Stimulated activated naive CD8-positive, alpha-beta T cell treated with anti-CD3 and anti-CD28 coated beads, Interleukin-15, amount 100 ng/mL, for 72 hours (primary cell): ENCODE results near the gene CABLES1.
"Not testable (repeated sequence)": the region's sequence is repeated elsewhere in the genome, so short reads cannot be mapped to it uniquely, and the experiment has no call there.

Experiments
- ATAC-seq: fragments of 150-1000 bp; cut with Tn5 transposase; 2 replicates; pipeline ENCODE4 v1.10.0; 2021; ENCODE audit warnings: mild to moderate bottlenecking, moderate library complexity
- DNase-seq, 2 donors: peaks; one replicate each; pipeline ENCODE4 v3.0.0; 2021 to 2022
- H3K27ac Mint-ChIP-seq, 2 donors: one replicate each; pipeline ENCODE4 v1.8.0; 2022; ENCODE audit warnings: mild to moderate bottlenecking in 2 of 2, mixed read lengths in 2 of 2, moderate library complexity in 2 of 2
- H3K27me3 Mint-ChIP-seq: one replicate; pipeline ENCODE4 v1.8.0; 2022; ENCODE audit warnings: mixed read lengths
- H3K4me1 Mint-ChIP-seq: one replicate; pipeline ENCODE4 v1.8.0; 2022; ENCODE audit warnings: mild to moderate bottlenecking, mixed read lengths
- H3K4me3 Mint-ChIP-seq, 2 donors: one replicate each; pipeline ENCODE4 v1.8.0; 2022; ENCODE audit warnings: mild to moderate bottlenecking in 2 of 2, mixed read lengths in 2 of 2, moderate library complexity in 1 of 2
- H3K9me3 Mint-ChIP-seq, 2 donors: one replicate each; pipeline ENCODE4 v1.8.0; 2022; ENCODE audit warnings: mixed read lengths in 2 of 2

CABLES1 gene

GRCh38 chr18:23134780-23135549 lies at the start of gene CABLES1:
Gene CABLES1, plus strand, starts transcription at chr18:23135485. Its CDS starts 278 bp downstream, at chr18:23135763.
- DNase-seq = peak; percentile 41 to 50
- H3K27ac Mint-ChIP-seq = peak within 1 kb of the TSS; percentile 5 to 90
- peak; percentile 42 for ATAC-seq
- H3K4me1 Mint-ChIP-seq = peaks cover 40% of the 10 kb centered on the region
- peaks cover 51% of the 10 kb centered on the region for H3K27me3 Mint-ChIP-seq
- peak within 1 kb of the TSS; percentile 90 to 92 for H3K4me3 Mint-ChIP-seq
- no peaks in the 10 kb centered on the region for H3K9me3 Mint-ChIP-seq

- ATAC-seq = no peak
- Mint-ChIP-seq H3K4me1 (peaks cover 8% of the 10 kb centered on the region), H3K27ac (no peak overlapping the region), H3K27me3 (no peaks in the 10 kb centered on the region), H3K9me3 (no peaks in the 10 kb centered on the region), H3K4me3 (no peak overlapping the region)
- no peak for DNase-seq
Observed at GRCh38 chr18:23087352-23087751, 47.9 kb upstream of the CABLES1 start.

- no peak for ATAC-seq
- no peaks in the 10 kb centered on the region for H3K27me3 Mint-ChIP-seq
- H3K27ac Mint-ChIP-seq = no peak overlapping the region
- peaks cover 8% of the 10 kb centered on the region for H3K4me1 Mint-ChIP-seq
- no peak for DNase-seq
- no peaks in the 10 kb centered on the region for H3K9me3 Mint-ChIP-seq
- H3K4me3 Mint-ChIP-seq = no peak overlapping the region
Observed at GRCh38 chr18:23088310-23088709, 47.0 kb upstream of the CABLES1 start.

- H3K27ac Mint-ChIP-seq = peak overlapping the region; percentile 13 to 59
- not testable (repeated sequence) for H3K27me3 Mint-ChIP-seq, H3K4me3 Mint-ChIP-seq, H3K9me3 Mint-ChIP-seq, ATAC-seq, DNase-seq, H3K4me1 Mint-ChIP-seq
Observed at GRCh38 chr18:23091017-23091993, 44.0 kb upstream of the CABLES1 start.

GRCh38 chr18:23092121-23092520 lies 43.2 kb upstream of the CABLES1 start:
- H3K27me3 Mint-ChIP-seq = peaks cover 7% of the 10 kb centered on the region
- peaks cover 8% of the 10 kb centered on the region for H3K4me1 Mint-ChIP-seq
- ATAC-seq (no peak), DNase-seq (no peak)
- no peak overlapping the region for H3K27ac Mint-ChIP-seq
- no peak overlapping the region for H3K4me3 Mint-ChIP-seq
- no peaks in the 10 kb centered on the region for H3K9me3 Mint-ChIP-seq

- H3K4me1 Mint-ChIP-seq, H3K4me3 Mint-ChIP-seq, DNase-seq, ATAC-seq, H3K27ac Mint-ChIP-seq, H3K9me3 Mint-ChIP-seq, H3K27me3 Mint-ChIP-seq: not testable (repeated sequence)
Observed at GRCh38 chr18:23093130-23093529, 42.2 kb upstream of the CABLES1 start.

- H3K9me3 Mint-ChIP-seq = no peaks in the 10 kb centered on the region
- DNase-seq (no peak), ATAC-seq (no peak)
- peaks cover 8% of the 10 kb centered on the region for H3K4me1 Mint-ChIP-seq
- H3K4me3 Mint-ChIP-seq = no peak overlapping the region
- no peak overlapping the region for H3K27ac Mint-ChIP-seq
- H3K27me3 Mint-ChIP-seq = peaks cover 7% of the 10 kb centered on the region
Observed at GRCh38 chr18:23093772-23094171, 41.5 kb upstream of the CABLES1 start.

GRCh38 chr18:23094411-23095190 lies 40.7 kb upstream of the CABLES1 start:
- Mint-ChIP-seq H3K9me3 (no peaks in the 10 kb centered on the region), H3K4me3 (no peak overlapping the region), H3K27ac (no peak overlapping the region), H3K27me3 (peaks cover 7% of the 10 kb centered on the region), H3K4me1 (peaks cover 8% of the 10 kb centered on the region)
- ATAC-seq (no peak), DNase-seq (no peak)

GRCh38 chr18:23095463-23095862 lies 39.8 kb upstream of the CABLES1 start:
- H3K27me3 Mint-ChIP-seq = peaks cover 7% of the 10 kb centered on the region
- no peak for ATAC-seq
- no peak overlapping the region for H3K27ac Mint-ChIP-seq
- H3K4me3 Mint-ChIP-seq = no peak overlapping the region
- H3K4me1 Mint-ChIP-seq = peaks cover 8% of the 10 kb centered on the region
- no peaks in the 10 kb centered on the region for H3K9me3 Mint-ChIP-seq
- DNase-seq = no peak

- not testable (repeated sequence) for H3K4me1 Mint-ChIP-seq, H3K27ac Mint-ChIP-seq, H3K27me3 Mint-ChIP-seq, ATAC-seq, H3K4me3 Mint-ChIP-seq, DNase-seq, H3K9me3 Mint-ChIP-seq
Observed at GRCh38 chr18:23097016-23097415, 38.3 kb upstream of the CABLES1 start.

GRCh38 chr18:23099621-23100020 lies 35.7 kb upstream of the CABLES1 start:
- Mint-ChIP-seq H3K9me3 (no peaks in the 10 kb centered on the region), H3K27me3 (no peaks in the 10 kb centered on the region), H3K4me3 (no peak overlapping the region), H3K4me1 (no peaks in the 10 kb centered on the region), H3K27ac (no peak overlapping the region)
- no peak for ATAC-seq
- DNase-seq = no peak

- H3K27me3 Mint-ChIP-seq = no peaks in the 10 kb centered on the region
- no peak overlapping the region for H3K4me3 Mint-ChIP-seq
- ATAC-seq (no peak), DNase-seq (no peak)
- no peaks in the 10 kb centered on the region for H3K9me3 Mint-ChIP-seq
- no peak overlapping the region for H3K27ac Mint-ChIP-seq
- H3K4me1 Mint-ChIP-seq = no peaks in the 10 kb centered on the region
Observed at GRCh38 chr18:23101861-23102432, 33.3 kb upstream of the CABLES1 start.

GRCh38 chr18:23102493-23103261 lies 32.6 kb upstream of the CABLES1 start:
- H3K4me3 Mint-ChIP-seq = no peak overlapping the region
- H3K27ac Mint-ChIP-seq = no peak overlapping the region
- no peaks in the 10 kb centered on the region for H3K4me1 Mint-ChIP-seq
- no peak for DNase-seq
- no peaks in the 10 kb centered on the region for H3K27me3 Mint-ChIP-seq
- H3K9me3 Mint-ChIP-seq = no peaks in the 10 kb centered on the region
- no peak for ATAC-seq

- ATAC-seq (no peak), DNase-seq (no peak)
- Mint-ChIP-seq H3K9me3 (no peaks in the 10 kb centered on the region), H3K27ac (no peak overlapping the region), H3K27me3 (no peaks in the 10 kb centered on the region), H3K4me1 (no peaks in the 10 kb centered on the region), H3K4me3 (no peak overlapping the region)
Observed at GRCh38 chr18:23103449-23103848, 31.8 kb upstream of the CABLES1 start.
